ENCODE measurements around the gene HSPA12B.

DNA sequence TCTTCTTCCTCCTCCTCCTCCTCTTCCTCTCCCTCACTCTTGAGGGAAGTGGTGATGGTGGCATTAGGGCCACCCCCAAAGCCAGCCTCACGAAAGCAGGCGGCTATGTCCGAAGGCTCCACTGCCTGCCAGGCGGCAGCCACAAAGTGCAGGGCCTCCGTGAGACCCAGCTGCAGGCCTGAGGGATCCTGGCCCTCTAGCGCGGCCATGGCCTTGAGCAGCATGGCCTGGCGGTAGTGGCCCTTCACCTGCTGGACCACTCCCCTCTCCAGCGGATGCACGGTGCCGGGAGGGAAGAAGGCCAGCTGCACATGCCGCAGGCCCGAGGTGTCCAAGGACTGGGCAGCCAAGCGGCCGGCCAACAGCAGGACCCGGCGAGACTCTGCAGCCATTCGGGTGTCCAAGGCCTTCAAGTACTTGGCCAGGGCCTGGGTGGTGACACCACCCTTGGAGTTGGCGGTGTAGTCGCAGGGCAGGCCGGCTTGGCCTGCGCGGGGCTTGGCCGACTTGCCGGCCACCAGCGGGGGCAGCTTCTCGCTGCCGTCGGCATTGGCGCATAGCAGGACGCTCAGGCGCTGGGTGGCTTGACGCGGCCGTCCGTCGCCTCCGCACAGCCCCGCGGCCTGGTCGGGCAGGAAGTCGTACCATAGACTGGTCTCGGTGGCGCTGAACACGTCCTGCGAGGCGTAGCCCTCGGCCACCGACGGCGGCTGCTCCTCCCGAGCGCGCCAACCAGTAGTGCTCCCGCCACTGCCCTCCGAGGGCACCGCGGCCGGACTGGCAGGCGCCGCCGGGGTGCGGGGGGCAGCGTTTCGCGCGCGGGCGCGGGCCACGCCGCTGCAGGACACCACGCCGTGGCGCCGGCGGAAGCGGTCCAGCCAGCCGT lies 53.0 kb downstream of the HSPA12B start:
- no peak for TF ChIP-seq CTCF (IDR thresholded peaks at IDR 0.05; ENCODE audit: low read depth, low read length)
- no peak for TF ChIP-seq POLR2A (IDR thresholded peaks at IDR 0.05; ENCODE audit: extremely low read depth, insufficient read length)
- TF ChIP-seq, protein P1, sequence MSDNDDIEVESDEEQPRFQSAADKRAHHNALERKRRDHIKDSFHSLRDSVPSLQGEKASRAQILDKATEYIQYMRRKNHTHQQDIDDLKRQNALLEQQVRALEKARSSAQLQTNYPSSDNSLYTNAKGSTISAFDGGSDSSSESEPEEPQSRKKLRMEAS (IDR thresholded peaks at IDR 0.05; ENCODE audit: low read depth, low read length), result no peak

Measured in NB4 (cell line).